Activated CD4-positive, alpha-beta T cell treated with anti-CD3 and anti-CD28 coated beads, Interleukin-10, Interleukin-2, amounts not matched to agents 100 ng/mL and 50 ng/mL, durations not matched to agents 16 hours and 8 hours (primary cell): ENCODE results near the gene PITPNC1.
A peak's percentile ranks its signal among the peaks of the same experiment; 100 is the strongest.

Experiments
- DNase-seq: peaks from one replicate; pipeline ENCODE4 v3.0.0-alpha.2; 2020

PITPNC1 gene

GRCh38 chr17:67435786-67436185, 58.7 kb downstream of the PITPNC1 start:
- no peak for DNase-seq

- no peak for DNase-seq
Measured at GRCh38 chr17:67436233-67436632, 59.2 kb downstream of the PITPNC1 start.

GRCh38 chr17:67438667-67439066, 61.6 kb downstream of the PITPNC1 start:
- DNase-seq: no peak

- no peak for DNase-seq
Measured at GRCh38 chr17:67439269-67439668, 62.2 kb downstream of the PITPNC1 start.

GRCh38 chr17:67440277-67441051, 63.4 kb downstream of the PITPNC1 start:
- peak; percentile 46 for DNase-seq

- peak; percentile 89 for DNase-seq
Measured at GRCh38 chr17:67441052-67441895, 64.2 kb downstream of the PITPNC1 start.

GRCh38 chr17:67441896-67442219, 64.8 kb downstream of the PITPNC1 start:
- DNase-seq: no peak

GRCh38 chr17:67442787-67443624, 65.9 kb downstream of the PITPNC1 start:
- no peak for DNase-seq

GRCh38 chr17:67443931-67444595, 67.0 kb downstream of the PITPNC1 start:
- DNase-seq: no peak

GRCh38 chr17:67448449-67448848, 71.4 kb downstream of the PITPNC1 start:
- no peak for DNase-seq

- DNase-seq: no peak
Measured at GRCh38 chr17:67449065-67449464, 72.0 kb downstream of the PITPNC1 start.

- DNase-seq: no peak
Measured at GRCh38 chr17:67449845-67450755, 73.0 kb downstream of the PITPNC1 start.

GRCh38 chr17:67452681-67453554, 75.8 kb downstream of the PITPNC1 start:
- DNase-seq: peak; percentile 74

- no peak for DNase-seq
Measured at GRCh38 chr17:67456103-67456502, 79.0 kb downstream of the PITPNC1 start.

GRCh38 chr17:67456889-67457288, 79.8 kb downstream of the PITPNC1 start:
- DNase-seq: no peak

- no peak for DNase-seq
Measured at GRCh38 chr17:67458203-67458602, 81.1 kb downstream of the PITPNC1 start.

- no peak for DNase-seq
Measured at GRCh38 chr17:67459985-67460384, 82.9 kb downstream of the PITPNC1 start.

GRCh38 chr17:67461228-67461780, 84.2 kb downstream of the PITPNC1 start:
- DNase-seq: no peak

- no peak for DNase-seq
Measured at GRCh38 chr17:67461876-67462275, 84.8 kb downstream of the PITPNC1 start.

- DNase-seq: no peak
Measured at GRCh38 chr17:67466251-67466796, 89.2 kb downstream of the PITPNC1 start.
